Measurements from ENCODE around the gene APOBEC3H. TPM values are rescaled to one million over a fixed set of nuclear protein-coding genes. Genes with fewer than 3 reads are reported as not detected.

APOBEC3H gene
- total RNA-seq, 1 experiment from 2014 or later, result 0.87 TPM

GRCh38 chr22:39153220-39153717, 56.2 kb downstream of the APOBEC3H start:
- Histone ChIP-seq H3K9ac (ENCODE audit: low read length) (peak overlapping the region; percentile 37; the same call in 1 of the 2 replicates), H3F3A (ENCODE audit: low read length, unreplicated experiment) (no peaks in the 10 kb centered on the region), H3K4me3 (ENCODE audit: low read length) (peak overlapping the region; percentile 71), H3K4me2 (ENCODE audit: low read length) (peak overlapping the region; percentile 94), H3K9me2 (replicated peaks; ENCODE audit: low read length) (no peaks in the 10 kb centered on the region), H3K36me3 (ENCODE audit: low read depth, low read length) (no peaks in the 10 kb centered on the region), H3K27ac (ENCODE audit: low read length) (no peak overlapping the region), H4K20me1 (ENCODE audit: low read length) (no peaks in the 10 kb centered on the region), H3K9me3 (ENCODE audit: low read length) (no peaks in the 10 kb centered on the region), H3K4me1 (ENCODE audit: insufficient read depth, low read length) (peaks cover 5% of the 10 kb centered on the region; the same call in 1 of the 2 replicates), H2AFZ (ENCODE audit: low read length) (peak overlapping the region; percentile 95), H3K27me3 (ENCODE audit: low read length) (no peaks in the 10 kb centered on the region), H3K79me2 (ENCODE audit: low read length) (no peaks in the 10 kb centered on the region)
- POLR2A ChIA-PET (ENCODE audit: unreplicated experiment), result no interaction called here
- DNase-seq (no peak), ATAC-seq (no peak)
- no TSS peak for BruUV-seq (replicated peaks)
- CTCF ChIA-PET, result no interaction called here
- intact Hi-C loops (cut with micrococcal nuclease), result loop anchor here (5.0 kb wide), 1 partner anchor 164 kb away; the partner anchor contains the start of gene RPL3
- TF ChIP-seq EZH2phosphoT487 (IDR thresholded peaks at IDR 0.05; ENCODE audit: borderline replicate concordance, low read length) (no peak), EZH2 (IDR thresholded peaks at IDR 0.05; ENCODE audit: low read length, unreplicated experiment) (no peak)
- TF ChIP-seq, protein P1, sequence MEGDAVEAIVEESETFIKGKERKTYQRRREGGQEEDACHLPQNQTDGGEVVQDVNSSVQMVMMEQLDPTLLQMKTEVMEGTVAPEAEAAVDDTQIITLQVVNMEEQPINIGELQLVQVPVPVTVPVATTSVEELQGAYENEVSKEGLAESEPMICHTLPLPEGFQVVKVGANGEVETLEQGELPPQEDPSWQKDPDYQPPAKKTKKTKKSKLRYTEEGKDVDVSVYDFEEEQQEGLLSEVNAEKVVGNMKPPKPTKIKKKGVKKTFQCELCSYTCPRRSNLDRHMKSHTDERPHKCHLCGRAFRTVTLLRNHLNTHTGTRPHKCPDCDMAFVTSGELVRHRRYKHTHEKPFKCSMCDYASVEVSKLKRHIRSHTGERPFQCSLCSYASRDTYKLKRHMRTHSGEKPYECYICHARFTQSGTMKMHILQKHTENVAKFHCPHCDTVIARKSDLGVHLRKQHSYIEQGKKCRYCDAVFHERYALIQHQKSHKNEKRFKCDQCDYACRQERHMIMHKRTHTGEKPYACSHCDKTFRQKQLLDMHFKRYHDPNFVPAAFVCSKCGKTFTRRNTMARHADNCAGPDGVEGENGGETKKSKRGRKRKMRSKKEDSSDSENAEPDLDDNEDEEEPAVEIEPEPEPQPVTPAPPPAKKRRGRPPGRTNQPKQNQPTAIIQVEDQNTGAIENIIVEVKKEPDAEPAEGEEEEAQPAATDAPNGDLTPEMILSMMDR (conservative IDR thresholded peaks at IDR 0.05; ENCODE audit: low read depth, low read length), result no peak

Other genes with a start within 250 kb of the APOBEC3H start
- gene CBX6, start 225.0 kb upstream of the APOBEC3H start, total RNA-seq (2014; rRNA removed), result 37.5 and 50.1 TPM in 2 replicates
- not detected in 2 replicates for gene APOBEC3A, start 139.6 kb upstream of the APOBEC3H start, total RNA-seq (2014; rRNA removed)
- 11.3 TPM in 2 replicates for gene APOBEC3B, start 114.9 kb upstream of the APOBEC3H start, total RNA-seq (2014; rRNA removed)
- gene APOBEC3C, start 83.0 kb upstream of the APOBEC3H start, total RNA-seq (2014; rRNA removed), result 35.5 and 37.8 TPM in 2 replicates
- gene APOBEC3D, start 76.1 kb upstream of the APOBEC3H start, total RNA-seq (2014; rRNA removed), result 0.33 TPM in 1 of 2 replicates, not detected in the other
- gene APOBEC3F, start 56.4 kb upstream of the APOBEC3H start, total RNA-seq (2014; rRNA removed), result not detected in 2 replicates
- gene APOBEC3G, start 20.0 kb upstream of the APOBEC3H start, total RNA-seq (2014; rRNA removed), result 1.3 and 4.4 TPM in 2 replicates
- gene CBX7, start 55.4 kb downstream of the APOBEC3H start, total RNA-seq (2014; rRNA removed), result 8.0 and 8.6 TPM in 2 replicates
- 29.7 and 33.1 TPM in 2 replicates for gene PDGFB, start 147.7 kb downstream of the APOBEC3H start, total RNA-seq (2014; rRNA removed)
- 1,363 and 1,371 TPM in 2 replicates for gene RPL3, start 222.4 kb downstream of the APOBEC3H start, total RNA-seq (2014; rRNA removed)

Data from PC-3 (cell line).